Gastrocnemius medialis (tissue), 4 donors: Measurements from ENCODE around the gene ERCC8. TPM values are rescaled to one million over a fixed set of nuclear protein-coding genes. Genes with fewer than 3 reads are reported as not detected.

Source experiments
- ATAC-seq, 2 donors: fragments of 150-250 bp; one replicate each; pipeline ENCODE4 v1.9.1; 2016
- DNase-seq, 2 donors: peaks; one replicate each; pipeline ENCODE4 v3.0.0-alpha.2; 2019
- H3K27ac ChIP-seq, 4 donors: fragments of 200-600 bp; sonication (generic); 1 replicate in 1 of 4; 2 replicates in 3 of 4; pipeline ENCODE4 v1.5.1; 2016 to 2018; ENCODE audit warnings: mild to moderate bottlenecking in 2 of 4, moderate library complexity in 1 of 4
- H3K27me3 ChIP-seq, 3 donors: fragments of 200-600 bp; sonication (generic) in 2 of 3; 1 replicate in 1 of 3; 2 replicates in 2 of 3; pipeline versions ENCODE4 v1.5.1 to v1.6.0; 2016 to 2019; ENCODE audit warnings: mild to moderate bottlenecking in 1 of 3, moderate library complexity in 1 of 3
- H3K36me3 ChIP-seq, 2 donors: fragments of 200-600 bp; sonication (generic) in 1 of 2; one replicate each; pipeline ENCODE4 v1.5.1; 2017 to 2018
- H3K4me1 ChIP-seq, 2 donors: fragments of 200-600 bp; sonication (generic) in 1 of 2; one replicate each; pipeline ENCODE4 v1.5.1; 2016 to 2017; ENCODE audit warnings: mild to moderate bottlenecking in 2 of 2
- H3K4me3 ChIP-seq, 4 donors: fragments of 200-600 bp; sonication (generic) in 3 of 4; 1 replicate in 1 of 4; 2 replicates in 3 of 4; pipeline ENCODE4 v1.5.1; 2016 to 2019; ENCODE audit warnings: mild to moderate bottlenecking in 2 of 4
- H3K9me3 ChIP-seq, 3 donors: fragments of 200-600 bp; sonication (generic) in 2 of 3; 1 replicate in 1 of 3; 2 replicates in 2 of 3; pipeline ENCODE4 v1.5.1; 2016 to 2019
- POLR2A ChIP-seq, 2 donors: fragments of 450-650 bp; IDR thresholded peaks; one replicate each; pipeline ENCODE4 v1.6.1; 2017; ENCODE audit warnings: antibody characterized with exemption in 2 of 2, mild to moderate bottlenecking in 2 of 2, moderate library complexity in 2 of 2
- in situ Hi-C, 4 donors: fragments of 200-750 bp; cut with MboI; loops; one replicate each; pipeline versions ENCODE4 v1.15.0 to v1.8.0; 2017; ENCODE audit warnings: low sequenced_read_pairs in 4 of 4
- intact Hi-C: fragments of 100-400 bp; cut with DNase I; formaldehyde crosslinking; loops from one replicate; pipeline ENCODE4 v1.15.1; 2023; ENCODE audit warnings: low total_unique reads
- total RNA-seq, 4 donors: library from RNA; depleted of rRNA; stranded (reverse); fragments of >200 nt; gene quantifications; one replicate each; pipeline versions ENCODE4 v1.1.0 to v1.2.3, GENCODE V29; 2016
- TF ChIP-seq, protein P1 (sequence below), 5 experiments: fragments of 450-650 bp in 3 of 5; fragments of 200-600 bp in 2 of 5; sonication (generic) in 2 of 5; IDR thresholded peaks in 4 of 5; conservative IDR thresholded peaks in 1 of 5; 1 replicate in 4 of 5; 2 replicates in 1 of 5; pipeline ENCODE4 v1.5.1; 2016 to 2019; ENCODE audit warnings: antibody characterized with exemption in 5 of 5, mild to moderate bottlenecking in 3 of 5, moderate library complexity in 3 of 5

Gene ERCC8
- total RNA-seq, 4 donors from 2014 or later = 4.8 to 7.3 (median 5.6) TPM

- TF ChIP-seq POLR2A (IDR thresholded peaks at IDR 0.05) = no peak
- TF ChIP-seq, protein P1, sequence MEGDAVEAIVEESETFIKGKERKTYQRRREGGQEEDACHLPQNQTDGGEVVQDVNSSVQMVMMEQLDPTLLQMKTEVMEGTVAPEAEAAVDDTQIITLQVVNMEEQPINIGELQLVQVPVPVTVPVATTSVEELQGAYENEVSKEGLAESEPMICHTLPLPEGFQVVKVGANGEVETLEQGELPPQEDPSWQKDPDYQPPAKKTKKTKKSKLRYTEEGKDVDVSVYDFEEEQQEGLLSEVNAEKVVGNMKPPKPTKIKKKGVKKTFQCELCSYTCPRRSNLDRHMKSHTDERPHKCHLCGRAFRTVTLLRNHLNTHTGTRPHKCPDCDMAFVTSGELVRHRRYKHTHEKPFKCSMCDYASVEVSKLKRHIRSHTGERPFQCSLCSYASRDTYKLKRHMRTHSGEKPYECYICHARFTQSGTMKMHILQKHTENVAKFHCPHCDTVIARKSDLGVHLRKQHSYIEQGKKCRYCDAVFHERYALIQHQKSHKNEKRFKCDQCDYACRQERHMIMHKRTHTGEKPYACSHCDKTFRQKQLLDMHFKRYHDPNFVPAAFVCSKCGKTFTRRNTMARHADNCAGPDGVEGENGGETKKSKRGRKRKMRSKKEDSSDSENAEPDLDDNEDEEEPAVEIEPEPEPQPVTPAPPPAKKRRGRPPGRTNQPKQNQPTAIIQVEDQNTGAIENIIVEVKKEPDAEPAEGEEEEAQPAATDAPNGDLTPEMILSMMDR (IDR thresholded peaks at IDR 0.05 in 4 of 5, conservative IDR thresholded peaks at IDR 0.05 in 1 of 5) = no peak
- Histone ChIP-seq H3K9me3 (no peaks in the 10 kb centered on the region), H3K4me3 (no peak overlapping the region), H3K27ac (no peak overlapping the region), H3K4me1 (no peaks in the 10 kb centered on the region), H3K27me3 (peaks cover 0 to 3% (median 2%) of the 10 kb centered on the region in 3 donors), H3K36me3 (no peaks in the 10 kb centered on the region)
- intact Hi-C loops = no loop called here
- no peak for ATAC-seq
- no peak for DNase-seq
- in situ Hi-C loops = no loop called here
Observed at GRCh38 chr5:60835554-60835953, 109.3 kb downstream of the ERCC8 start.

DNA sequence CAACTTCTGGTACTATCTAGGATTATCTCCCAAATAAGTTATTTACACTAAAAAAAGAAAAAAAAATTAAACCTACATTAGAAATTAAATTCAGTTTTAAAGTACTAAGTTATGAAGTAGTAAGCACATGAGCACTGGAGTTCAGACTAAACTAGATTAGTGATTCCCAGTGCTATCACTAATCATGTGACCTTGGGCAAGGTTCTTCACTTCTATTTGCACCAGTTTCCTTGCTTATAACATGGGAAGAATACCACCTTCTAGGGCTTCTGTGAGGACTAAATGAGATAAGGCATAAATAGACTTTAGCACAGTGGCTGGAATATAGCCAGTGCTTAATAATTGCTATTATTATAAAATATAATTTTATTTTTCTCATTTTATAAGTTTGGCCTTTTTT lies 111.3 kb downstream of the ERCC8 start:
- in situ Hi-C loops = no loop called here
- intact Hi-C loops = no loop called here

GRCh38 chr5:60830581-60831127 lies 114.2 kb downstream of the ERCC8 start:
- no peak overlapping the region for H3K4me3 ChIP-seq
- in situ Hi-C loops (no loop called here), intact Hi-C loops (no loop called here)
- no peaks in the 10 kb centered on the region for H3K27me3 ChIP-seq
- TF ChIP-seq, protein P1 (IDR thresholded peaks at IDR 0.05 in 4 of 5, conservative IDR thresholded peaks at IDR 0.05 in 1 of 5) = no peak
- no peak for TF ChIP-seq POLR2A (IDR thresholded peaks at IDR 0.05)
- no peak for DNase-seq
- H3K9me3 ChIP-seq = no peaks in the 10 kb centered on the region
- no peaks in the 10 kb centered on the region for H3K36me3 ChIP-seq
- ATAC-seq = no peak
- H3K27ac ChIP-seq = no peak overlapping the region
- H3K4me1 ChIP-seq = no peaks in the 10 kb centered on the region

More for the DNA sequence above, 111.3 kb downstream of the ERCC8 start:
- DNase-seq = no peak
- Histone ChIP-seq H3K27me3 (peaks cover 0 to 3% (median 0%) of the 10 kb centered on the region in 3 donors), H3K9me3 (no peaks in the 10 kb centered on the region), H3K4me1 (no peaks in the 10 kb centered on the region), H3K36me3 (no peaks in the 10 kb centered on the region), H3K4me3 (no peak overlapping the region), H3K27ac (no peak overlapping the region)
- no peak for ATAC-seq
- TF ChIP-seq POLR2A (IDR thresholded peaks at IDR 0.05) = no peak
- TF ChIP-seq, protein P1 (IDR thresholded peaks at IDR 0.05 in 4 of 5, conservative IDR thresholded peaks at IDR 0.05 in 1 of 5) = no peak

- H3K36me3 ChIP-seq = no peaks in the 10 kb centered on the region
- H3K27me3 ChIP-seq = no peaks in the 10 kb centered on the region
- DNase-seq (no peak), ATAC-seq (no peak)
- H3K27ac ChIP-seq = no peak overlapping the region
- H3K9me3 ChIP-seq = no peaks in the 10 kb centered on the region
- intact Hi-C loops = no loop called here
- H3K4me3 ChIP-seq = no peak overlapping the region
- in situ Hi-C loops = no loop called here
- no peak for TF ChIP-seq POLR2A (IDR thresholded peaks at IDR 0.05)
- TF ChIP-seq, protein P1 (IDR thresholded peaks at IDR 0.05 in 4 of 5, conservative IDR thresholded peaks at IDR 0.05 in 1 of 5) = no peak
- H3K4me1 ChIP-seq = no peaks in the 10 kb centered on the region
Observed at GRCh38 chr5:60829490-60830266, 115.2 kb downstream of the ERCC8 start.
